Endothelial cell (in vitro differentiated cells): ENCODE data around the gene TRANK1. TPM values are rescaled to one million over a fixed set of nuclear protein-coding genes. Genes with fewer than 3 reads are reported as not detected.

ENCODE experiments used
- DNase-seq: peaks from one replicate; pipeline ENCODE4 v3.0.0; 2021; ENCODE audit warnings: low spot score
- H3K27ac Mint-ChIP-seq: one replicate; pipeline ENCODE4 v1.8.0; 2021; ENCODE audit warnings: mixed read lengths, inconsistent platforms; ENCODE audit not compliant: unreplicated experiment
- H3K27me3 Mint-ChIP-seq: one replicate; pipeline ENCODE4 v1.8.0; 2021; ENCODE audit warnings: mild to moderate bottlenecking, moderate library complexity, mixed read lengths, inconsistent platforms; ENCODE audit not compliant: unreplicated experiment
- H3K36me3 Mint-ChIP-seq: one replicate; pipeline ENCODE4 v1.8.0; 2021; ENCODE audit warnings: mild to moderate bottlenecking, low read depth, mixed read lengths, inconsistent platforms; ENCODE audit not compliant: unreplicated experiment
- H3K4me1 Mint-ChIP-seq: one replicate; pipeline ENCODE4 v1.8.0; 2021; ENCODE audit warnings: mild to moderate bottlenecking, mixed read lengths, inconsistent platforms; ENCODE audit not compliant: unreplicated experiment
- H3K4me3 Mint-ChIP-seq: one replicate; pipeline ENCODE4 v1.8.0; 2021; ENCODE audit warnings: mild to moderate bottlenecking, mixed read lengths, inconsistent platforms; ENCODE audit not compliant: unreplicated experiment
- H3K9me3 Mint-ChIP-seq: one replicate; pipeline ENCODE4 v1.8.0; 2021; ENCODE audit warnings: mixed read lengths, inconsistent platforms; ENCODE audit not compliant: unreplicated experiment
- CTCF ChIP-seq: fragments of 200-600 bp; sonication (generic); IDR thresholded peaks from one replicate; pipeline ENCODE4 v1.5.0; 2021; ENCODE audit warnings: antibody characterized with exemption; ENCODE audit not compliant: unreplicated experiment
- total RNA-seq: library from RNA; stranded (reverse); fragmentation: NEBNext Ultra II Directional; extraction: Animal tissue kit (Norgen Biotek cat#: 25700); gene quantifications from one replicate; pipeline ENCODE4 v1.2.1, GENCODE V29; 2021; ENCODE audit not compliant: unreplicated experiment

TRANK1 gene
- total RNA-seq, 1 donor from 2014 or later: 2.8 TPM

GRCh38 chr3:36823806-36824205 lies 121.0 kb downstream of the TRANK1 start:
- no peak for DNase-seq
- no peak for TF ChIP-seq CTCF
- H3K27me3 Mint-ChIP-seq: peaks cover 2% of the 10 kb centered on the region
- H3K4me3 Mint-ChIP-seq: no peak overlapping the region
- H3K9me3 Mint-ChIP-seq: no peaks in the 10 kb centered on the region
- no peak overlapping the region for H3K27ac Mint-ChIP-seq
- H3K36me3 Mint-ChIP-seq: no peaks in the 10 kb centered on the region
- peaks cover 4% of the 10 kb centered on the region for H3K4me1 Mint-ChIP-seq

- Mint-ChIP-seq H3K9me3 (no peaks in the 10 kb centered on the region), H3K27ac (no peak overlapping the region), H3K4me1 (peaks cover 3% of the 10 kb centered on the region), H3K36me3 (no peaks in the 10 kb centered on the region), H3K27me3 (peaks cover 2% of the 10 kb centered on the region), H3K4me3 (no peak overlapping the region)
- no peak for TF ChIP-seq CTCF
- no peak for DNase-seq
Observed at GRCh38 chr3:36820083-36820482, 124.8 kb downstream of the TRANK1 start.

- Mint-ChIP-seq H3K27ac (no peak overlapping the region), H3K9me3 (no peaks in the 10 kb centered on the region), H3K4me3 (no peak overlapping the region), H3K27me3 (peaks cover 3% of the 10 kb centered on the region), H3K36me3 (no peaks in the 10 kb centered on the region), H3K4me1 (peaks cover 3% of the 10 kb centered on the region)
- DNase-seq: no peak
- TF ChIP-seq CTCF: no peak
Observed at GRCh38 chr3:36817806-36818533, 126.9 kb downstream of the TRANK1 start.

- Mint-ChIP-seq H3K27ac (no peak overlapping the region), H3K4me3 (no peak overlapping the region), H3K4me1 (peaks cover 5% of the 10 kb centered on the region), H3K27me3 (peaks cover 3% of the 10 kb centered on the region), H3K36me3 (no peaks in the 10 kb centered on the region), H3K9me3 (no peaks in the 10 kb centered on the region)
- TF ChIP-seq CTCF: no peak
- no peak for DNase-seq
Observed at GRCh38 chr3:36815375-36815774, 129.5 kb downstream of the TRANK1 start.

- Mint-ChIP-seq H3K4me1 (peaks cover 5% of the 10 kb centered on the region), H3K4me3 (no peak overlapping the region)
- TF ChIP-seq CTCF: peak; percentile 44
Observed at GRCh38 chr3:36814776-36815175, 130.1 kb downstream of the TRANK1 start.

More at GRCh38 chr3:36814776-36815175, 130.1 kb downstream of the TRANK1 start:
- no peak for DNase-seq
- Mint-ChIP-seq H3K27me3 (peaks cover 3% of the 10 kb centered on the region), H3K9me3 (no peaks in the 10 kb centered on the region), H3K27ac (no peak overlapping the region), H3K36me3 (no peaks in the 10 kb centered on the region)
